GM18870 (cell line): ENCODE data around the gene TECPR2.
"Not testable (repeated sequence)": the region's sequence is repeated elsewhere in the genome, so short reads cannot be mapped to it uniquely, and the experiment has no call there.

ENCODE experiments used
- ATAC-seq: cut with Tn5 transposase; IDR thresholded peaks from one replicate; pipeline ENCODE4 v1.9.1; 2021; ENCODE audit warnings: moderate library complexity; ENCODE audit not compliant: unreplicated experiment

TECPR2 gene

DNA sequence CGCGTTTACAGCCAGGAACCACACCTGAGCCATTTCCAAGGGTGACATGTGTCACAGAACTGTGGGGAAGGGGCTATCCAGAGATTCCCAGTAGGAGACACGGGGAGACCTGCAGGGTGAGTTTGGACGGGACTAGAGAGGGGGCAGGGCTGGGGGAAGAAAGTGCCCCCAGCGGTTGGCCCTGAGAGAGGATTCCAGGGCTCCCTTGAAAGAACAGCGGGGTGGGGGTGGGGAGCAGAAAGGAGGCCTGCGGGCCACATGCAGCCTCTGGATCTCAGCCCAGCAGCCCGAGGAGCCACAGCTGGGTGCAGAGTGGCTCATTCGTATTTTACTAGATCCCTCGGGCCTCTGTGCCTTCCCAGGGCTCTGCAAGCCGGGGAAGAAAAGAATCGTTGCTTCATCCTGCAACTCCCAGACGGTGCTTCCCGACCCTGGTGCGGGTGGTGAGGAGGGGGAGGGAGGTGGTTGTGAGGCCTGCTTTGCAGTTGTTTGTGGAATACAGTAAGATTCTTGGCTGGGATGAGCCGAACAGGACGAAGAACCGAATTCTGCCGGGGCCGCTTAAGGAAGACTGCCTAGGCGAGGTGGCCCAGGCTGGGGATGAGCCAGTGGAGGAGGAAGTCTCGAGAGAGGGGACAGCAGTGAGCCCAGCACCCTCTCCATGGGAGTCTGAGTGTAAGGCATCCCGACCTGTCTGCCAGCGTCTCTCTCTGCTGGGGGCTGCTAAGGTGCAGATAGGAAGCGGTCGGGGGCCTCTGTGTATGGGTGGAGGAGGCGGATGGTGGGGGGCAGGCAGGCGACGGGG is 182.9 kb downstream of the TECPR2 start:
- ATAC-seq, result no peak

DNA sequence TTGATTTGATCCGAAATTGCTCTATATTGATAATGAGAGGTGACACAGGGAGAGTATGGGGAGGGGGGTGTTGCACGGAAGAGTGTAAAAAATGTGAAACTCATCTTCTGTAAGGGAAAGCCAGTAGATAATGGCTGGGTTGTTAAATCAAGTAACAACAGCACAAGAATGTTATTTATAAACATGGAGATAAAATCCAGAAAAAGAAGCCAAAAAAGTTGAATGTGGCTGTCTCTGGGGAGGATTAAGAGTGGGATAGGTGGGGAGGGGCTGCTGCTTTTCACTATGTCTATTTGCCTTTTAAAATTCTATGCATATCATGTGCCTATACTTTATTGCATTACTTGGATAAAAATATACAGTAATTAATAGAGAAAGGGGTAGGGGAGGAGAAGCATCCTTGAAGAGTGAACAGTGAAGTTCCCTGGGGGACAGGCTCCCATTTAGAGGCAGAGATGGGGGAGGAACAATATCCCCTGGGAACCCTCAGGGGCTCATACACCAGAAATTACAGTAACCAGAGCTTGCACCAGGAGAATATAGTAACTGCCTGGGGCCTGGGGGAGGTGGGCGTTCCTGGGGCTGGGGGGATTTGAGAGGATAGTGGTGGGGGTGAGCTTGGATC is 186.0 kb downstream of the TECPR2 start:
- no peak for ATAC-seq

DNA sequence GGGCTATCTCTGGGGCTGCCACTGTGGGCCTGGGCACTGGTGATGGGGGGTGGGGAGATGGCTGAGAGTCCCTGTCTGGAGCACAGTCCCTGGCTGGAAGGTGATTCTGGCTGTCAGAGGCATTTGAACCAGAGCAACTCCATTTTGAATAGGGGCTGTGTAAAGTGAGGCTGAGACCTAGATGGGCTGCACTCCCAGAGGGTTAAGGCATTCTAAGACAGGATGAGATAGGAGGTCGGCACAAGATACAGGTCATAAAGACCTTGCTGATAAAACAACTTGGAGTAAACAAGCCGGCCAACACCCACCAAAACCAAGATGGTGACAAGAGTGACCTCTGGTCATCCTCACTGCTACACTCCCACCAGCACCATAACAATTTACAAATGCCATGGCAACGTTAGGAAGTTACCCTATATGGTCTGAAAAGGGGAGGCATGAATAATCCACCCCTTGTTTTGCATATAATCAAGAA is 188.2 kb downstream of the TECPR2 start:
- not testable (repeated sequence) for ATAC-seq
